Adipose tissue (tissue), 3 donors: ENCODE data around the gene RIMBP2. TPM values are rescaled to one million over a fixed set of nuclear protein-coding genes. Genes with fewer than 3 reads are reported as not detected.

Source experiments
- H3K27ac ChIP-seq: one replicate; pipeline ENCODE4 v1.5.1; 2013; ENCODE audit warnings: low read depth, low read length
- WGBS, 3 donors: extraction: QIAGEN DNeasy Blood & Tissue Kit; methylation state at CpG; one replicate each; pipeline ENCODE4 v1.1.7; 2013; 5-methylcytosine and 5-hydroxymethylcytosine counted together
- polyA plus RNA-seq, 3 donors: library from polyadenylated mRNA; stranded (reverse); fragments of 200-250 nt; gene quantifications; one replicate each; pipeline ENCODE4 v1.2.3, GENCODE V29; 2013
- donor health status: healthy with polysubstance abuse.
- donor health status: Bipolar disorder and iron deficiency.
- donor health status: healthy.

The RIMBP2 gene
- polyA plus RNA-seq, 3 donors, result 0.49 to 1.7 (median 1.1) TPM

DNA sequence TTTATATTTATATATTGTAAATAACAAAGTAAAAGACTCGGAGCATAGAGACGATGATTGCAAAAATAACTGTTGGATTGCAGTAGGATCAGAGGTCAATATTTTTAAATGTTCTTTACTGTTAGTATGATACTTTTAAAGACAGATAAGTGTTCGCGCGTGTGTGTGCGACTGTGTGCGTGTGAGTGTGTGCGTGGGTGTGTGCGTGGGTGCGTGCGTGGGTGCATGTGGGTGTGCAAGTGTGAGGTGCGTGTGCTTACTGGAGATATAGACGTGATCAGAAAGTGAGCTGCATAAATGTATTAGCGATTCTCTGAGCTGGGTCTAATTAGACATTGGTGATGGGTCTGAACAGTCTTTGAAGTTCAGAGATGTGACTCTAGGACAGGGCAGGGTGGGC, 142.9 kb downstream of the RIMBP2 start:
- 85 to 88% (median 86%) methylated on average over 14 of the region's 14 CpGs for WGBS, 3 donors
- no peak overlapping the region for H3K27ac ChIP-seq

- H3K27ac ChIP-seq, result no peak overlapping the region
- WGBS, 3 donors, result 55 to 78% (median 70%) methylated on average over 11 of the region's 11 CpGs
Measured at GRCh38 chr12:130572553-130572952, 143.5 kb downstream of the RIMBP2 start.

- H3K27ac ChIP-seq, result no peak overlapping the region
- WGBS, 3 donors, result 77 to 87% (median 83%) methylated on average over 8 of the region's 8 CpGs
Measured at GRCh38 chr12:130571734-130572133, 144.4 kb downstream of the RIMBP2 start.

DNA sequence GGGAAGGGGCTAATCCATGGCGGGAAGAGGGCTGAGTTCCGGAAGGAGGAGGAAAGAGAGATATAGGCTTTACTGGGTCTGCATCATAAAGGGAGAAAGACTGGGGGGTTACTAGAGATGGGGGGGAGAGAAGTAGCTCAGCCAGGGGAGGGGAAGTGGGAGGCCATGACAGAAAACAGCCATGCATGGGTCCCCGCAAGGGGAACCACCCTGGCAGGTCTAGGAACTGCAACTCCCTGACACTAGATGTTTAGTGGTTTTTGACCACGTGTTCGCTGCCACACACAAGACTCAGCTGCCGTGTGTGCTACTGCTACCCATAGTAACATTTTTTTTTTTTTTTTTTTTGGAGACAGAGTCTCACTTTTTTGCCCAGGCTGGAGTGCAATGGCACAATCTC, 145.0 kb downstream of the RIMBP2 start:
- no peak overlapping the region for H3K27ac ChIP-seq
- 73 to 80% (median 79%) methylated on average over 6 of the region's 6 CpGs for WGBS, 3 donors

- H3K27ac ChIP-seq, result no peak overlapping the region
- WGBS, 3 donors, result 54 to 73% (median 62%) methylated on average over 9 of the region's 9 CpGs
Measured at GRCh38 chr12:130569521-130569920, 146.6 kb downstream of the RIMBP2 start.

DNA sequence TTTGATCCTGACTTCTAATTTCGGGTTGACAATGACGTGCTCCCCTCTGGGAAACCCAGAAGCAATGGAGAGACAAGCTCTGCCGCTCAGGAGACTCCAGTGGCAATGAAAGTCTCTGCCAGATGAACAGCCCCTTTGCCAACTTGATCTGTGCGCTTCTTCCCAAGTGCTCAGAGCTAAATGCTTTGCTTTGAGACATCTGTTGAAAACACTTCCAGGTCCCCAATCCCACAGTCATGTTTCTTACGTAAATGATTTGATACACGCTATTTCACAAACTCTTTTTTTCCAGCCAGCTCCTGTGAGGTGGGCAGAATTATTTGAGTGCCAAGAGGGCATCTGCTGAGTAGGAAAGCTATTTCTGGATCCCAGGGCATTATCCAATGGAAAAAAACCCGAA, 147.6 kb downstream of the RIMBP2 start:
- WGBS, 3 donors, result 75 to 82% (median 80%) methylated on average over 7 of the region's 7 CpGs

DNA sequence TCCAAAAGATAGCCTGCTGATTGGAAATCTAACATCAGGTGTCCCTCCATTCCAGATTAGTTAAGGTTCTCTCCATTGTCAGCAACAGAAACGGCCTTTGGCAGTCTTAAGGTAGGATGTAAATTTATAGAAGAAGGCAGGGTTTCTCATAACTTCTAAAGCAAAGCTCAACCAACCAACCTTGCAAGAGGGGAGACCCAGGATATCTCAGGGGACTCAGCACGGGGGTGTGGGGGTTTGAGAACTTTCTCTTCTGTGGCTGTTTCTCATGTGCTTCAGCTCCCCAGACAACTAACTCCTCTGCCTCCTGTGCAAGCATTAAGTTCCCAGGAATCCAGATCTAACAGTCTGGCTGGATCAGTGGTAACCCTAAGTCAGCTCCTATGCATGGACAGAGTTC, 148.1 kb downstream of the RIMBP2 start:
- 61 to 78% (median 63%) methylated on average over 2 of the region's 2 CpGs for WGBS, 3 donors
- H3K27ac ChIP-seq, result no peak overlapping the region

More for the DNA sequence above, 147.6 kb downstream of the RIMBP2 start:
- H3K27ac ChIP-seq, result no peak overlapping the region

- H3K27ac ChIP-seq, result no peak overlapping the region
- WGBS, 3 donors, result 73 to 78% (median 76%) methylated on average over 6 of the region's 6 CpGs
Measured at GRCh38 chr12:130566446-130567155, 149.5 kb downstream of the RIMBP2 start.

DNA sequence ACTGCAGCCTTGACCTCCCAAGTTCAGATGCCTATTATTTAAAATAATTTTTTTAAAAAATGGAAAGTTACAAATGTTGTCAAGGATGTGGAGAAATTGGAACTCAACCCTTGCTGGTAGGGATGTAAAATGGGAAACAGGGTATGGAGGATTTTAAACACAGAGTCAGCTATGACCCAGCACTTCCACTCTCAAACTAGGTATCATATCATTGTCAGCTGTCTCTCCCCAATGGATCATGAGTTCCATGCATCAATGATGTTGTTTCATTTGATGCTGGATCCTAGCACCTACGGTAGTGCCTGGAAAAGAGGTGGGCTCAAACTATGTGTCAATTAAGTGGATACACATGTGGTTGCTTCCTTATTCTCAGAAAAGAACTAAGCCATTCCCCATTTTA, 150.9 kb downstream of the RIMBP2 start:
- H3K27ac ChIP-seq, result no peak overlapping the region

GRCh38 chr12:130563323-130563722, 152.8 kb downstream of the RIMBP2 start:
- 60 to 70% (median 67%) methylated on average over 2 of the region's 2 CpGs for WGBS, 3 donors
- H3K27ac ChIP-seq, result no peak overlapping the region

More for the DNA sequence above, 150.9 kb downstream of the RIMBP2 start:
- WGBS, 3 donors, result 87 to 96% (median 90%) methylated on average over 1 of the region's 1 CpG

DNA sequence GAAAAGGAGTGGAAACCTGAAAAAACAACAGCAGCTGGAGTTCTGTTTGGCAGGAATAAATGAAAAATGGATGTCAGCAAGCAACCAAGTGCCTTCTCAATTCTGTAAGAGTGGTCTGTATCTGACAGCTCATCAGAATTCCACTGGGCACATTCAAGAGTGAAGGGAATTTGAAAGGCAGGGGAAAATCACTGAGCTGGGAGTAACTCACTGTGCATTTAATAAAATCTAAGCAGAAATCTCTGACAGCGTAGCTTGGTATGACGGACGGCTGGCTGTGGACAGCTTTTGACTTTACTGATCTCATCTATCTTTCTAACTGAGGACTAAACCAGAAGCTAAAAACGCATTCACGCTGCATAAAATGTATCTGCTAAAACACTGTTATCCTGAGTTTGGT, 153.4 kb downstream of the RIMBP2 start:
- WGBS, 3 donors, result 57 to 89% (median 72%) methylated on average over 5 of the region's 5 CpGs
- no peak overlapping the region for H3K27ac ChIP-seq

DNA sequence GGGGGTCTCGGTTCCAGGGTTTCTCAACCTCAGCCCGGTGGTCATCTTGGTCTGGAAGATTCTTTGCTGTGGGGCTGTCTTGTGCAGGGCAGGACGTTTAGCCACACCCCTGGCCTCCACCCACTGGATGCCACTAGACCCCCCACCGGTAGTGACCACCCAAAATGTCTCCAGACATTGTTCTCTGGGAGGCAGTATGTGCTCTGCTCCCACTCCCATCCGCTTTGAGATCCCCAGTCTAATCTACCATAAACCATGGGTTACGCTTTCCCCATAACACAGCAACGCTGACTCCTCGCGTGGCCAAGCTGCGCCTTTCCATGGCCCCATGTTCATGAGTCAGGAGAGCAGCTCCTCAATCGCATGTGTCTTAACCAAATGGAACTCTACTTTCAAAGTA, 155.8 kb downstream of the RIMBP2 start:
- 76 to 93% (median 81%) methylated on average over 11 of the region's 11 CpGs for WGBS, 3 donors
- H3K27ac ChIP-seq, result no peak overlapping the region

- 58 to 86% (median 83%) methylated on average over 7 of the region's 7 CpGs for WGBS, 3 donors
- H3K27ac ChIP-seq, result no peak overlapping the region
Measured at GRCh38 chr12:130559806-130560205, 156.3 kb downstream of the RIMBP2 start.

DNA sequence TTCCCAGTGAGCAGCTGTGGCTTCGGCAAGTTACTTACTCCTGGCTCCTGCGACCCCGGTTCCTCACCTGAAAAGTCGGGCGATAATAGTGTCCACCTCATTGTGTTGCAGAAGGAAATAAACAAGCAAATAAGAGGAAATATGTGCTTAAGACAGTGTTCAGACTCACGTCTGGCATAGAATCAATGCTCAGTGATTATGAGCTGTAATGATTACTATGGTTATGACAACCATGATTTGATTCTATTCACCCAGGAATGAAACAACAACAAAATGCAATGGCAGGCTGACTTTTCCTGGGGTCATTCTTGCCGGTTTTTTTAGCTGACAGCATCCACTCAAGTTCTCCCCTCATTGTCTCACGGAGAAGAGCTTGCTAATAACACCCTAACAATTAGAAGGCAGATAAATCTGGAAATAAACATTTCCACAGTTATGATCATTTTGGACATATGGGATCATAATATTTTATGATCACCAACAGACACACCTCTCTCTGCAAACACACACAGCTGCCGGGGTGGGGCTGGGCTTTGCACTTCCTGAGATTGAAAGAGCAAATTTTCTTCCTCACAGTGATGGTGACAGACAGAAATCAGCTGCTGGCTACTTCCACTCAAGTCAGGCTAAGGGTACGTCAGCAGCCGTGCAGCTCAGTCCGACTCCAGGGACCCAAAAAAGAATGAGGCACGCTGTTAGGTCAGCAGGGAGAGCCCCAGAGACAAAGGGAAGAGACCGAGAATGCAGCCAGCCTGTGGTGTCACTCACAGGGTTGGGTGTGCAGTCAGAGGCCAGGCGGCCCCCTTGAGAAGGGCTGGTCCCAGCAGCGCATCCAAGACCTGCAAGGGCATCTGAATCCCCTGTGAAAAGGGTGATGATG, 158.0 kb downstream of the RIMBP2 start:
- no peak overlapping the region for H3K27ac ChIP-seq
- 55 to 65% (median 58%) methylated on average over 16 of the region's 16 CpGs for WGBS, 3 donors

- 72 to 87% (median 83%) methylated on average over 9 of the region's 9 CpGs for WGBS, 3 donors
- H3K27ac ChIP-seq, result no peak overlapping the region
Measured at GRCh38 chr12:130557201-130557600, 158.9 kb downstream of the RIMBP2 start.

GRCh38 chr12:130556486-130557055, 159.5 kb downstream of the RIMBP2 start:
- H3K27ac ChIP-seq, result no peak overlapping the region
- WGBS, 3 donors, result 79 to 92% (median 82%) methylated on average over 8 of the region's 8 CpGs

DNA sequence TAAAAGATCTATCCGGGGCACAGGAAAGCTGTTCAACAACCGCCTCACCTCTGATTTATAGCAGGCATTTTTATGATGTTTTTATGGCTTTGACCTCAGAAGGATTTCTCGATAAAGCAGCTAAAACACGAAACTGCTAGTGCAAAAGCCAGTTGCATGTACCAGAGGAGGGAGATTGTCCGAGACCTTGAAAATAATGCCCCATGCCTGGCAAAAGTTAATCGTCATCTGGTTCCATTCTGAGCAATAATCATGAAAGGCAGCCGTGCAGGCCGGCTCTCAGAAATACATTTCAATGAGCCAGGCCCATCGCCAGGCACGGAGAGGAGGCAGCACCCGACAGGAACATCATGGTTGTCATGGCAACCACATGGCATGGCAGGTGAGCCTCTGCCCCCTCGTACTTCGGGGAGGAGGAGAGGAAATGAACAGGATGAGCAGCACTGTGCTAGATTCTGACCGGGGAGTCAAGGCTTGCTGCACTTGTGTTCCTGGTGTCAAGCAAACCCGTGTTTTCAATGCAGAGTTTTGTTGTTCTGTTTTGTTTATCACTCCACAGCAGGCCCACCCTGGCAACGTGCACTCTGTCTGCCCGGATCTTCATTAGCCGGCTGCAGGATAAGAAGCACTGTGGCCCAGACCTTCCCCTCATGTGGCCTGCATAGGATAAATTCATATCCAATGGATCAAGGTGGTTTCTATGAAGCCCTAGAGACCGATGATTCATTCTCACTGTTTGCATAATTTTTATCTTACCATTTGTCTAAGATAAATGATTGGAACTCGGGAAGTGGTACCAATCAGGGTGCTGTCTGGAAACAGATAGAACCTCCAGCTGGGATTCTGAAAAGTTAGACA, 160.2 kb downstream of the RIMBP2 start:
- H3K27ac ChIP-seq, result no peak overlapping the region
- WGBS, 3 donors, result 41 to 55% (median 49%) methylated on average over 20 of the region's 20 CpGs

GRCh38 chr12:130555221-130555620, 160.9 kb downstream of the RIMBP2 start:
- 52 to 61% (median 57%) methylated on average over 5 of the region's 5 CpGs for WGBS, 3 donors

More at GRCh38 chr12:130555221-130555620, 160.9 kb downstream of the RIMBP2 start:
- no peak overlapping the region for H3K27ac ChIP-seq
